ENCODE measurements around the gene OGA. TPM values are rescaled to one million over a fixed set of nuclear protein-coding genes. Genes with fewer than 3 reads are reported as not detected.

Gene OGA
- total RNA-seq, 2 donors from 2014 or later, result 119 to 291 TPM

DNA sequence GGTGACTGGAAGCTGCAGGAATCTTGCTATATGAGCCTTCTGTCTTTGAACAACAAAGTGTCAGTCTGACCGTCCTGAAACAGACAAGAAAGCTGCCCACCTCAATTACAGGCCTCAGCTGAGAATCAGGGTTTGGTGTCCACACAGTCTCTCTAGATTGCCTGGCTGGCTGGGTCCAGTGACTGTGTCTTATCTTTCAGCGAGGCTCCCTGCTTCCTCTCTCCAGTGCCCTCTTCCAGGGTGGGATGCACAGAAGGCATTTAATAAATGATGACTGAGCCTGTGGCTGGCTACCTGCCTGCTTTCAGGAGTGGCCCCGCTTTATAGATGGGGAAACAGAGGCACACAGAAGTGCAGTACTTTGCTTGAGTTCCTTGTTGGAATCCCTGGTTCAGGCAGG, 69.7 kb downstream of the OGA start:
- no peak for ATAC-seq (replicated peaks)

DNA sequence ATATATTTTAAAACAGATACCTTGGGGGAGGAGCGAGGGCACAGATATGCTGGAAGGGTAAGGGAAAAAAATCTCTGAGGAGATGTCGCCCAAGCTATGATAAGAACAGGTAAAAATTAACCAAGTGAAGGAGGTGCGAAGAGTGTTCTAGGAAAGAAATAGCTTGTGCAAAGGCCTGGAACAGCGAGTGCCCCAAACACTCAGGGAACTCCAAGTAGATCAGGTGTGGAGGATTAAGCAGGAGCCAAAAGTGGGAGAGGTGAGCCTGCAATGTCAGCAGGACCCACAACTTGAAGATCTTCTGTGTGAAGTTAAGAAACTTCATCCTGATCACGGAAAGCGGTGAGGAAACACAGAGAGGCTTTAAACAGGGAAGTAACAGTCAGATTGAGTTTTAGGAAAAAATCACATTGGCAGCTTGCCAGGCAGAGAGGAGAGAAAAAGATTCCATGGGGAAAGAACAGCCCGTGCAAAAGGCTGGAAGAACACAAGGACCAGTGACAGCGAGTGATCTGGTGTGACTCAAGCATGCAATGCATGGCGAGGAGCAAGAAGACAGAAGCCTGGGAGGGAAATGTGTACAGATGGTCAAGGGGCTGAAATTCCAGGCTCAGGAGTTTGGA, 73.1 kb downstream of the OGA start:
- Mint-ChIP-seq H3K4me1 (no peaks in the 10 kb centered on the region), H3K27me3 (no peaks in the 10 kb centered on the region), H3K4me3 (no peak overlapping the region), H3K27ac (no peak overlapping the region), H3K36me3 (ENCODE audit: low read depth) (no peaks in the 10 kb centered on the region), H3K9me3 (no peaks in the 10 kb centered on the region)
- ATAC-seq (replicated peaks), result no peak

More for the DNA sequence above, 69.7 kb downstream of the OGA start:
- no peak overlapping the region for H3K4me3 Mint-ChIP-seq
- peaks cover 5% of the 10 kb centered on the region for H3K27me3 Mint-ChIP-seq
- no peaks in the 10 kb centered on the region for H3K4me1 Mint-ChIP-seq
- H3K9me3 Mint-ChIP-seq, result no peaks in the 10 kb centered on the region
- no peaks in the 10 kb centered on the region for H3K36me3 Mint-ChIP-seq (ENCODE audit: low read depth)
- H3K27ac Mint-ChIP-seq, result no peak overlapping the region

DNA sequence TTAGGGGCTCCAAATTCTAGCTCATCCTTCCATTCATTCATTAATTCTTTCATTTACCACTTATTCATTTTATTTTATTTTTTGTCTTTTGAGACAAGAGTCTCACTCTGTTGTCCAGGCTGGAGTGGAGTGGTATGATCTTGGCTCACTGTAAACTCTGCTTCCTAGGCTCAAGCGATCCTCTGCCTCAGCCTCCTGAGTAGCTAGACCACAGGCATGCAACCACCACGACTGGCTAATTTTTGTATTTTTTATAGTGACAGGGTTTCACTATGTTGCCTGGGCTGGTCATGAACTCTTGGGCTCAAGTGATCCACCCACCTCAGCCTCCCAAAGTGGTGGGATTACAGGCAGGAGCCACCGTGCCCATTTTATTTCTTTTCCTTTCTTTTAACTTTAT, 74.0 kb downstream of the OGA start:
- Mint-ChIP-seq H3K4me3 (no peak overlapping the region), H3K9me3 (no peaks in the 10 kb centered on the region), H3K27ac (no peak overlapping the region), H3K27me3 (peaks cover 3% of the 10 kb centered on the region), H3K4me1 (no peaks in the 10 kb centered on the region), H3K36me3 (ENCODE audit: low read depth) (no peaks in the 10 kb centered on the region)
- no peak for ATAC-seq (replicated peaks)

DNA sequence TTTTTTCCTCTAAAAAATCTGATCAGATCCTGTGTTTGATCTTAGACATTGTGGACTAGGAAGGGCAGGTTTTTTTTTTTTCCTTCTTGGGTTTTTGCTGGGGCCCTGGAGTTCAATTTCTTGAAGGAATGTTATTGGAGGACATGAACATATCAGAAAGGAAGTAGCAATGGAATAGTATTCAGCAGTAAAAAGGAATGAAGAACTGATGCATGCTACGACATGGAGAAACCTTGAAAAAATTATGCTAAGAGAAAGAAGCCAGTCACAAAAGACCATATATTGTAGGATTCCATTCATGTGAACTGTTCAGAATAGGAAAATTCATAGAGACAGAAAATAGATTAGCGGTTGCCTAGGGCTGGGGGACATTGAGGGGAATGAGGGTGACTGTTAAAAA, 76.3 kb downstream of the OGA start:
- no peaks in the 10 kb centered on the region for H3K9me3 Mint-ChIP-seq
- no peaks in the 10 kb centered on the region for H3K4me1 Mint-ChIP-seq
- peaks cover 3% of the 10 kb centered on the region for H3K27me3 Mint-ChIP-seq
- no peak overlapping the region for H3K4me3 Mint-ChIP-seq
- H3K36me3 Mint-ChIP-seq (ENCODE audit: low read depth), result no peaks in the 10 kb centered on the region
- H3K27ac Mint-ChIP-seq, result no peak overlapping the region
- no peak for ATAC-seq (replicated peaks)

DNA sequence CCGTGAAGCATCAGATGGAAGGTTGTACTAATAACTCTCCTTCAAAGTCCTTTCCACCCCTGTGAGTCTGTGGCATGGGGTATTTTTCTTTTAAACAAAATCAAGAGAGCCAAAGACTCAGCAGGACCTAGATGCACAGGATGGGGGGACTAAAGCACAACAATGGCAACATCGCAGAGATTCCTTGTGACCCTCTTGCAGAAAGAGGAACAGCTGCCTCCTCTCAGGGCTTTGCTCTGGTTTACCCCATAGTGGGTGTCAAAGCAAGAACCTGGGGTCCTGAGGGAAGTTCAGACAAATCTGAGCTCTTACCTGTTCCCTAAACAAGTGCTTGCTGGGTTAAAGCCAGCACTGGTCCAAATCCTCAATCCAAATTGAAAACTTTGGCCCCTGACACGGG, 81.6 kb downstream of the OGA start:
- Mint-ChIP-seq H3K4me1 (no peaks in the 10 kb centered on the region), H3K27me3 (peaks cover 18% of the 10 kb centered on the region), H3K4me3 (no peak overlapping the region), H3K9me3 (no peaks in the 10 kb centered on the region), H3K27ac (no peak overlapping the region), H3K36me3 (ENCODE audit: low read depth) (no peaks in the 10 kb centered on the region)
- ATAC-seq (replicated peaks), result no peak

Other genes starting within 250 kb of the OGA start
- 10 to 100 TPM; 26.3 to 46.8 TPM for gene POLL, start 230.2 kb downstream of the OGA start, total RNA-seq
- 10 to 100 TPM; 10.6 to 19.2 TPM for gene DPCD, start 230.1 kb downstream of the OGA start, total RNA-seq
- gene FBXW4, start 123.3 kb downstream of the OGA start, total RNA-seq, result 10 to 100 TPM; 37.1 to 41.6 TPM
- not detected for gene FGF8, start 42.3 kb downstream of the OGA start, total RNA-seq
- gene NPM3, start 35.0 kb downstream of the OGA start, total RNA-seq, result 100 to 1,000 TPM in 1 of 2 donors, 10 to 100 TPM in 1; 72.6 to 162 TPM
- gene KCNIP2, start 25.4 kb upstream of the OGA start, total RNA-seq, result 10 to 100 TPM in 1 of 2 donors, 1 to 10 TPM in 1; 4.5 to 39.3 TPM
- gene ARMH3, start 237.7 kb upstream of the OGA start, total RNA-seq, result 10 to 100 TPM; 27.7 to 38.5 TPM
- 10 to 100 TPM; 12.5 to 21.6 TPM for gene HPS6, start 246.9 kb upstream of the OGA start, total RNA-seq